Right atrium auricular region (tissue), 2 donors: ENCODE results near the gene GNG7. TPM values are rescaled to one million over a fixed set of nuclear protein-coding genes. Genes with fewer than 3 reads are reported as not detected.
A peak's percentile ranks its signal among the peaks of the same experiment; 100 is the strongest.
"Not testable (repeated sequence)": the region's sequence is repeated elsewhere in the genome, so short reads cannot be mapped to it uniquely, and the experiment has no call there.

ENCODE experiments used
- DNase-seq: peaks from one replicate; pipeline ENCODE4 v3.0.0-alpha.2; 2019; ENCODE audit warnings: low spot score
- H3K27ac ChIP-seq, 2 donors: fragments of 200-600 bp; sonication (generic); 1 replicate in 1 of 2; 2 replicates in 1 of 2; pipeline ENCODE4 v1.5.1; 2016 to 2019
- H3K27me3 ChIP-seq, 2 donors: fragments of 200-600 bp; sonication (generic); one replicate each; pipeline versions ENCODE4 v1.5.1 to v1.6.0; 2017 to 2019
- H3K36me3 ChIP-seq: fragments of 200-600 bp; sonication (generic); one replicate; pipeline ENCODE4 v1.5.1; 2016
- H3K4me1 ChIP-seq, 2 donors: fragments of 200-600 bp; sonication (generic); one replicate each; pipeline versions ENCODE4 v1.5.1 to v1.6.0; 2017 to 2019
- H3K4me3 ChIP-seq, 2 donors: fragments of 200-600 bp; sonication (generic); 1 replicate in 1 of 2; 2 replicates in 1 of 2; pipeline ENCODE4 v1.5.1; 2017 to 2019; ENCODE audit warnings: mild to moderate bottlenecking in 1 of 2, moderate library complexity in 1 of 2
- H3K9me3 ChIP-seq, 2 donors: fragments of 200-600 bp; sonication (generic); one replicate each; pipeline ENCODE4 v1.5.1; 2019
- CTCF ChIP-seq, 2 donors: fragments of 200-600 bp; sonication (generic); IDR thresholded peaks; one replicate each; pipeline ENCODE4 v1.5.1; 2019; ENCODE audit warnings: antibody characterized with exemption in 2 of 2
- total RNA-seq, 2 donors: library from RNA; depleted of rRNA; stranded (reverse); fragments of >200 nt; gene quantifications; one replicate each; pipeline ENCODE4 v1.1.0, GENCODE V29; 2016

Gene GNG7
- total RNA-seq, 2 donors from 2014 or later: 18.0 to 22.8 TPM

DNA sequence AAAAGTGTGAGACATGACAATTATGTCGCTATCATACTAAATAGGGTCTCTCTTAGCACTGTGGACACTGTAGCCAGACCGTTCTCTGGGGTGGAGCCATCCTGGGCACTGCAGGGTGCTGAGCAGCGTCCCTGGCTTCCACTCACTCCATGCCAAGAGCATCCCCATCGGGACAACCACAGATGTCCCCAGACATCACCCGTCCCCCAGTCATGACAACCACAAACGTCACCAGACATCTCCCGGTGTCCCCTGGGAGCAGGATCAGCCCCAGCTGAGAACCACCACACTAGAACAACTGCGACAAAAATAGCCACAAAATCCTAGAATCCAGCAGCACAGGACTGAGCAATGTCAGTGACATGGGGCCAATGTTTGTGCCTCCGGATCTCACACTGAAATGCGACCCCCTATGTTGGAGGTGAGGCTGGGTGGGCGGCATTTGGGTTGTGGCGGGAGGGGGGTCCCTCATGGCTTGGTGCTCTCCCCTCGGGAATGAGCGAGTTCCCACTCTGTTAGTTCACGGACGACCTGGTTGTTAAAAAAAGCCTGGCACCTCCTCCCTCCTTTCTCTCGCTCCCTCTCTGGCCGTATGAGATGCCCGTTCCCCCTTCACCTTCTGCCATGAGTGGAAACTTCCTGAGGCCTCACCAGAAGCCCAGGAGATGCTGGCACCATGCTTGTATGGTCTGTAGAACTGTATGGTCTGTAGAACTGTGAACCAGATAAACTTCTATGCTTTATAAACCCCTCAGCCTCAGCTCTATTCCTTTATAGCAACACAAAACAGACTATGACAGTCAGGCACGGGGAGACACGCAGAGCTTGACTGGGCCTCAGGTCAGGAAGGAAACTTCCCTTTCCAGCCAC is 132.7 kb downstream of the GNG7 start:
- no peak overlapping the region for H3K4me3 ChIP-seq
- no peak for DNase-seq
- H3K9me3 ChIP-seq: no peaks in the 10 kb centered on the region

GRCh38 chr19:2567996-2568395 is 134.5 kb downstream of the GNG7 start:
- Histone ChIP-seq H3K9me3 (no peaks in the 10 kb centered on the region), H3K27me3 (no peaks in the 10 kb centered on the region), H3K36me3 (no peaks in the 10 kb centered on the region), H3K4me1 (peaks cover 0 to 11% of the 10 kb centered on the region in 2 donors), H3K27ac (no peak overlapping the region), H3K4me3 (no peak overlapping the region)
- TF ChIP-seq CTCF (IDR thresholded peaks at IDR 0.05): no peak
- DNase-seq: no peak

More for the DNA sequence above, 132.7 kb downstream of the GNG7 start:
- no peaks in the 10 kb centered on the region for H3K27me3 ChIP-seq
- TF ChIP-seq CTCF (IDR thresholded peaks at IDR 0.05): no peak
- peaks cover 0 to 11% of the 10 kb centered on the region in 2 donors for H3K4me1 ChIP-seq
- no peak overlapping the region for H3K27ac ChIP-seq
- no peaks in the 10 kb centered on the region for H3K36me3 ChIP-seq

DNA sequence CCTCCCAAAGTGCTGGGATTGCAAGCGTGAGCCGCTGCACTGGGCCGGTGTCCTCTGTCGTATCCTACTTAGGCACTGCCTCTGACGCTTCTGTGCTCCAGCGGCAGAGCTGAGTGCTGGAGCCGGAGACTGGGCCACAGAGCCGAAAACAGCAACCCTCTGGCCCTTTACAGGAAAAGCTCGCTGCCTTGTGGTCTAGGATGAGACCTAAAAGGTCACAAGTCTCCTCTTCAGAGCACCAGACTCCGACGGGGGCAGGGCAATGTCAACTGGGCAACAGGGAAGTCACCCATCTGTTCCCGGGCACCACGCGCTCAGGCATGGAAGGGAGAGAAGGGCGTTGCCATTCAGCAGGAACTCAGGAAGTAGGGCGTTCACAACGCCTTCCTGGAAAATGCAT is 134.9 kb downstream of the GNG7 start:
- TF ChIP-seq CTCF (IDR thresholded peaks at IDR 0.05): no peak
- Histone ChIP-seq H3K36me3 (no peaks in the 10 kb centered on the region), H3K27me3 (no peaks in the 10 kb centered on the region), H3K9me3 (no peaks in the 10 kb centered on the region), H3K4me3 (no peak overlapping the region), H3K27ac (peak overlapping the region; percentile 35 to 40), H3K4me1 (peaks cover 0 to 11% of the 10 kb centered on the region in 2 donors)
- peak; percentile 81 for DNase-seq

- H3K9me3 ChIP-seq, H3K4me3 ChIP-seq, H3K36me3 ChIP-seq, DNase-seq, H3K27ac ChIP-seq, H3K27me3 ChIP-seq: not testable (repeated sequence)
- peaks cover 0 to 11% of the 10 kb centered on the region in 2 donors for H3K4me1 ChIP-seq
Observed at GRCh38 chr19:2563546-2563945, 138.9 kb downstream of the GNG7 start.

DNA sequence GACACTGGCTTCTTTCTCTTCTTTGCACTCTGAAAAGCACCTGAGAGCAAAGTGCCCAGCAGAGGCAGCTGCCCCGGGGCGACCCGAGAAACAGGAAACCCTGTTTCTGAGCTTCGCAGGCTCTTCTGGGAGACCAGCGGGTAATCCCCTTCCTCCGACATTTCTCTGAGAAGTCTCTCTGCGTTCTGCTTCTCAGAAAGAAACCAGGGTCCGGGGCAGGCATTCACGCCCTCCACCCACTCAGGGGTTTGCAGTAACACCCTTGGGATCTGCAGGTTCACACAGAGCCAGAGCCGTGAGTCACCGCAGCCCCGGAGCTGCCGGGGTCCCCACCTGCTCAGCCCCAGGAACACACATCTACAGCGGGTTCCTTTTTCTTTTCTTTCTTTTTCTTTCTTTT is 140.6 kb downstream of the GNG7 start:
- Histone ChIP-seq H3K4me1 (no peaks in the 10 kb centered on the region), H3K9me3 (no peaks in the 10 kb centered on the region), H3K27me3 (no peaks in the 10 kb centered on the region), H3K4me3 (no peak overlapping the region), H3K36me3 (no peaks in the 10 kb centered on the region), H3K27ac (no peak overlapping the region)
- no peak for DNase-seq
- no peak for TF ChIP-seq CTCF (IDR thresholded peaks at IDR 0.05)

DNA sequence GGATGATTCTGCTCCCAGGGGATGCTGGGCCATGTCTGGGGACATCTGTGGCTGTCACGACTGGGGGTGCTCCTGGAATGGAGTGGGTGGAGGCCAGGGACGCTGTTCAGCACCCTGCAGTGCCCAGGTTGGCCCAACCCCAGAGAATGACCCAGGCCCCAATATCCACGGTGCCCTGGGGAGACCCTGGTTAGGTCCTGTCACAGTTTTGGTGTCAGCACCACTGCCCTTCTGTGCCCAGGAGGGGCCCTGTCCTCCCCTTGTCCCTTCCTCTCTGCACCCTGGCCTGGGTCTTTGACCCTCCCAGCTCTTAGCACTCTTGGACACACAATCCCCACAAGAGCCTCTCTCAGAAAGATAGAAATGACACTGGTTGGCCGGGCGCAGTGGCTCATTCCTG is 141.3 kb downstream of the GNG7 start:
- no peak for DNase-seq
- H3K4me3 ChIP-seq: no peak overlapping the region

More for the DNA sequence above, 141.3 kb downstream of the GNG7 start:
- H3K36me3 ChIP-seq: no peaks in the 10 kb centered on the region
- no peak for TF ChIP-seq CTCF (IDR thresholded peaks at IDR 0.05)
- H3K9me3 ChIP-seq: no peaks in the 10 kb centered on the region
- no peaks in the 10 kb centered on the region for H3K27me3 ChIP-seq
- H3K4me1 ChIP-seq: no peaks in the 10 kb centered on the region
- no peak overlapping the region for H3K27ac ChIP-seq
